GM19455 (cell line): ENCODE results near the gene CHCHD6.

Experiments
- ATAC-seq: cut with Tn5 transposase; IDR thresholded peaks from one replicate; pipeline ENCODE4 v1.9.1; 2021; ENCODE audit not compliant: unreplicated experiment

Gene CHCHD6

DNA sequence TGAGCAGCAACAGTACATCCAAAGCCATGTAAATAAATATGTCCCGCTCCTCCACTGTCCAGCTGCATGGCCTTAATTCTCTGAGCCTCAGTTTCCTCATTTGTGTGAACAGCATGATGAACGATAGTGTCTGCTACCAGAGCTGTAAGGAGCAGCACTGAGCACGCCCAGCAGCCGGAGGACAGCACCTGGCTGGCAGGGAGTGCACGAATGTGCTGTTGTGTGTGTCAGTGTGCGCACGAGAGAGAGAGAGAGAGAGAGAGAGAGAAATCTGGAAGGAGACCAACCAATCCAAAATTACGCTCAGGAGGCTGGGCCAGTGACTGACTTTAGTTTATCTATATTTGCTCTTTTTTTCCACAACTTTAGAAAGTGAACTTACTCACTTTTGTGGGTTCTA, 252.3 kb downstream of the CHCHD6 start:
- no peak for ATAC-seq

DNA sequence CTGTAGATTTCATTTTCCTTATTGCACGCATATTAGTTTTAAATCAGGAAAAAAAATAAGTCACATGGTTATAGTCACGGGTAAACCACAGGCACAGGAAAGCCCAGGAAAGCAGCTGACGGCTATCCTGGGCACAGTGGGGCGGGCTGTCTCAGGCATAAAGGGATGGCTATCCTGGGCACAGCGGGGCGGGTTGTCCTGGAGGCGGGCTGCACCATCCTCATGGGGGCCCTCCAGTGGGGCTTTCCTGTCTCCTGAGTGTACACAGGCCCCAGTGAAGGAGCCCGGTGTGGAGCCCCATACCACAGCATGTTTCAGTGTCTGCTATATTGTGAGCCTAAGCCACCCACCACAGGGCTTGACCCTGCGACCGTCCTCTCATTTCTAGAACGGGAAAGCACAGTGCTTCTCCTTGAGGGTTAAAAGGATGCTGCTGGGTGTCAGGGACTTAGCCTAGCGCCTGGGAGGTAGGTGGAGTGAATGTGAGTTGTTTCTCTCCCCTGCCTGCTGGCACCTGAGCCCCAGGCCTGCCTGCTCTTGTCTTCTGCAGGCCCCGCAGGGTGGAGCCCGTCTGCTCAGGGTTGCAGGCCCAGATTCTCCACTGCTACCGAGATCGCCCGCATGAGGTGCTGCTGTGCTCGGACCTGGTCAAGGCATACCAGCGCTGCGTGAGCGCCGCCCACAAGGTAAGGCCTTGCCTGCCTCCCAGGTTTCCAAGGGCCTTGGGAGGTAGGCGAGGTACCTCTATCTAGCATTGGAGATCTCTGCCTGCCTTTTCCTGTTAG, 253.0 kb downstream of the CHCHD6 start:
- ATAC-seq, result no peak

DNA sequence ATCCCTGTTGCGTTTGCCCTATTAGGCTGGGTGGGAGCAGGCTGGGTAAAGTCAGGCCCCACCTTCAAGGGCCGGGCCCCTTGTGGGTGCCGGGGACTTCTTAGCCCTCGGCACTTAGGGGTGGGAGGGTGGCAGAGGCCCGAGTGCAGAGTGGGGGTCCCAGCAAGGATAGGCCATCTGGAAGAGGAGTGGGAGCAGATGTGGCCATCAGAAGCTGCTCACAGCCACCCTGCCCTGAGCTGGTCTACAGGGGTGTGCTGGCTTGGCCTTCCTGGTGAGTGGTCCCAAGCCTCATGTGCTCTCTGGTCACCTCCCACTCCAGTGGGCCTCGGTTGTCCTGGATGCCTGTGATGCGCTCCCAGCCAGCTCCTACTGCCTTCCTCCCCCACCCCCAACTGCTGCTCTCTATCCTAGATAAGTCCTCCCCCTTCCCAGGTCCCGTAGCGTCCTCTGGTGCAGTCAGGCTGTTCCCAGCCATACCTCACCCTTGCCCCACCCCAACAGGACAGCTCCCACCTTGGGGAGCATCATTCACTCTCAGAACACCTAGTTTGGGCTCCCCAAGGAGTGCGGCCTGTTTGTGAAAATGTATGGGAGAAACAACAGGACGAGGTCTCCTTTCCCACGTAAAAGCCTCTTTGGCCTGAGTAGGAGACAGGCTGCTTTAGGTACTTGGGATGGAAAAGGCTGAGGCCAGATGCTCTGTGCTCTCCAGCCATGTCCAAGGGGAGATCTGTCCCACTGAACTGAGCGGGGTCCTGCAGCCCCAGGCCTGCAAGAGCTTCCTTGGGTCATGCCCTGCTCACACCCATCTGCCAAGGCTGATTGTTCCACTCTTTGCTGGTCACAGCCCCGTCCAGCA, 254.0 kb downstream of the CHCHD6 start:
- ATAC-seq, result no peak

DNA sequence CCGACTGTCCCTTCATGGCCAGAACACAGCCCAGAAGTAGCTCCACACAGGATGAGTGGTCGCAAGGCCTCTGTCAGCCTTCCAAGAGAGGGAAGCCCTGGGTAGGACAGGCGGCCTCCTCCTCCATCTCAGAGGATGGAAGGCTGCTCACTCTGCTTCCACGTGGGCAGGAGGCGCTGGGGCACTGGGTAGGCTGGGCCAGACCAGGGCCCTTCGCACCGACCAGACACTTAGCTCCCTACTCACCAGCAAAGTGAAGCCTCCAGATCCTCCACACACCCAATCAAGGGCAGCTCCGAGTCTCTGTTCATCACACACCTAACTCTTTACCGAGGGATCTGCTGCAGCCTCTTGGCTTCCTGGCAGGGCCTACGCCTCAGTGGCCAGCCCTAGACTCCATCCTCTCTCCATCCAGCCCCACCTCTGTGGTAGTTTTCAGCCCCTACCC, 254.6 kb downstream of the CHCHD6 start:
- no peak for ATAC-seq

DNA sequence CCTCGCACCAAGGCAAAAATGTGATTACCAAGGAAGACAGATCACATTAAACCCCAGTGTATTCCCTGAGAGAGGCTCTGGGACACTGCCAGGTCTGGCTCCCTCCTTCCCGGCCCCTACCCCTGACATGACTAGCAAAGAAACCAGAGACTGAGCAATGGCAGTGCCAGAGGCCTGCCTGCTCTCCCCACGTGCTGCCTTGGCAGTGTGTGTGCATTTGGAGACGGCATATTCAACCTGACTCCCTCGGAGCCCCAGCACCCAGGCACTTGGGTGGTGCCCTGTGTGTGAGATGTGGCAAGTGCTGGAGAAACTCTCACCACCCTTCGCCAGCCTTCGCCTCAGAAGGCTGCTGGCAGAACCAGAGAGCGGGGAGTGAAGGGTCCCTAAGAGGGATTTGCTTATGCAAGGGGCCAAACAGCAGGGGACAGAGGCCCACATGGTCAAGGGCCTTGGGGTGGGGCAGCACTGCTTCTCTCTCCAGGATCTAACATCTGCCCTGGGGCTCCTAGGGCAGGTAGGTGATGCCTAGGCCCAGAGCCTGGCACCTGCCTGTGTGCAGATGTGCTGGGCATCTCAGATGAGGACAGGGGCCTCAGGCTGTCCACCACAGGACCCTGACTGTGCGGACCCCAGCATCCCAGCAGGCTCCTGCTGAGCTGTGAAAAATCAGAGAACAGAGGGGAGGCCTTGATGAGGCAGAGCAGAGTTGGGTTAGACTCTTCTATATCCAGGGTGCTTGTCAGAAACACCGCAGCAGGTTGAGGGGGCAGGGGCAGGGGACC, 255.3 kb downstream of the CHCHD6 start:
- no peak for ATAC-seq

DNA sequence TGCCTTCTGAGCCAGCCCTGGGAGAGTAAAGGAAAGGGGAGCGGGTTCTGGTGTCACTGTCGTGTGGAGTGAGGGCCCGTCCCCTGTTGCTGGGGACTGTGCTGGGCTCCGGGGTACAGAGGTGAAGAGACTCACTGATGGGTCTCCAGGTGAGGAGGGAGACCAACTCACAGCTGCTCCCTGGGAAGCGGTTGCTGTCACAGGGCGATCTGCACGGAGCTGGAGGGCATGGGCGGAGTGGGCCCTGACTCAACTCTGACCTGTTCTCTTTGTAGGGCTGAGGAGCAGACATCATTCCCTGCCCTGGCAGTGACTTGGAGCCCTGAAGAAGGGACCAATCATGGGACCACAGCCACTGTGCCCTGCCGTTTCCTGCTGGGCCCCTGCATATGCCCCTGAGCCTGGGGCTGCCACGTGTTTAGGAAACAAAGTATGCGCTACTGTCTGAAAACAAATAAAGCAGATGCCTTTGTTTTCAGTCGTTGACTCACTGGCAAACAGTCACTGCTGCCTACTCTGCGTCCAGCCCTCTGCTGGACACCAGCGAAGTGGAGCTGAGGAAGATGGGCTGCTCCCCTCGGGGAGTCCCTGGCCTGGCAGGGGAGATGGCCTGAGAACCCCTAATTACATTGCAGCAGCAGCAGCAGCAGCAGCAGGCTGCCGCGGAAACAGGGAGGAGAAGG, 256.0 kb downstream of the CHCHD6 start:
- ATAC-seq, result no peak

DNA sequence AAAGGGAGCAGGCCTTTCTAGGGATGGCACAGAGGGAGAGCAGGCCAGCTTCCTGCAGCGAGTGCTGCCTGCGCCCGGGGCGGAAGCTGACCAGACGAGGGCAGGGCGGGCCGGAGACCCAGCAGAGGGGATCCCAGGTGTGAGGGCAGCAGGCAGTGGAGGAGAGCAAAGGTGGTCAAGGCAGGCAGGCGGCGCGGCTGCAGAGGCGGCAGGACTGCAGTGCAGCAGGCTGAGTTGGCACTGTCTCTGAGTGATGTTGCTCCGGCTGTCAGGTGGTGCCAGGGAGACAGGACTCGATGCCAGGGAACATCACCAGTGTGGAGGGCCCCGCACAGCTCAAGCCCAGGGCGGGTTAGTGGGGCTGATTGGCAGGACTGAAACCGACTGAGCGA, 256.6 kb downstream of the CHCHD6 start:
- no peak for ATAC-seq

DNA sequence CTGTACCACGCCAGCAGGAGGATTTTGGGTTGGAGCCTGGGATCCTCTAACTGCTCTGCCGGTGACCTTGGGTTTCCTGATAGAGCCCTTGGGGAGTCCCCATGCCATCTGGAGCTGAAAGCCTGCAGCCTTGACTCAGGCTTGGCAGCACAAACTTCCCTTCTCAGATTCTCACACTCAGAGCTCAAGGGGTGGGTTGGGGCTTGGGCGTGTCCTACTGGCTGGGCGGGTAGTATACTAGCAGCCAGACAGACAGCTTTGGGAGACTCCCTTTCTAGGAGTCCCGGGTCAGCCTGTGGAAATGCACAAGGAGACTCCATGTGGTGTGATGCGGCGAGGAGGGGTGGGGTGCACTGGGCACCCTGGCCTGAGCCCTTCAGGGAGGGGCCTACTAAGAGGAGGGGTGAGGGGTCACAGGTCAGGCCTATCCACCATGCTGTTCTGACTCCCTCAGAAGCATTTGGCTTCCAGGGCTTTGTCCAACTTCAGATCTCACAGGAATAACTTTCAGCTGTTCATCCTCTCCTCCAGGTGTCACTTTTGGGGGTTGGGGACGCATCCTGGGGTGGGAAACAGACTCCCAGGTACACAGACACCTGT, 257.3 kb downstream of the CHCHD6 start:
- no peak for ATAC-seq

DNA sequence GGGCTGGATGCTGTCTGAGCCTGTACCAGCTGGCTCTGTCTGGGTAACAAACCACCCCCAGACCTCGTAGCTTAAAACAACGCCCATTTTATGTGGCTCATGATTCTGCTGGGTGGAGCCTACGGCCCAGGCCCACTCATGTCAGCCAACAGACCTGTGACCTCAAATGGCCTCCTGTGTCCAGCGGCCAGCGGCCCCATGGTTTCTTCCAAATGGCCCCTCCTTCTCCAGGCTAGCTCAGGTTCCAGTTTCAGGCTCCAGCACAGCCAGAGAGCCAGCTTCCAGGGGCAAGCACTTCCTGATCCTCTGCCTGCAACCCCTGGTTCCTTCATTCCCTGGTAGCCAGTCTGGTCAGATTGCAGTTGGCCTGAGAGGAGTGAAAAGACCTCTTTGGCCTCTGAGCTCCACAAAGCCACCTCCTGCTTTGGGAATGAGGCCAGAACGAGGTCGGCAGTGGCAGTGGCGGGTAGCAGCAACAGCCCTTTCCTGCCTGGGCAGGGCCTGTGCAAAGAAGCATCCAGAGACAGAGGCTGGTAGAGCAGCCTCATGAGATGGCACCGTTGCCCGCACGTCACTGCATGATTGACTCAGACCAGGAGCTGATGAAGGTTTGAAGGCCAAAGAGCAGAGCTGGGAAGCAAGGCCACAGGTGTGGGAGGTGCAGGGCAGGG, 257.9 kb downstream of the CHCHD6 start:
- no peak for ATAC-seq

DNA sequence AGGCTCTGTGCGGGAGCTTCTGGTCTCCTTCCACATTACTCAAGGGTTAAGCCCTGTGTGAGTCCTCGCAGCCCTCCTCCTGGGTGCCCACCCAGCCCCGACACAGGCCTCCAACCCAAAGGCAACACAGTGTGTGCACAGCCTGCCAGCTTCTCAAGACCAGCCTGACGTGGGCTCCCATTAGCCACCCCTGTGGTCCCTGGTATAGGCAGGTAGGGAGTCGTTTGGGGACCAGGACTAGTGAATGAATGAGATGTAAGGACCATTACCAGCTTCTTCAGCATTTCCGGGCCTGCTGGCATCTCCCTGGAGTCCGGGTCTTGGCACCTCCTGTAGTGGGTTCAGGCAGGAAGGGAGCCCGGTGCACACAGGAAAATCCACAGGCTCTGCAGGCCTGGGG, 258.7 kb downstream of the CHCHD6 start:
- no peak for ATAC-seq

DNA sequence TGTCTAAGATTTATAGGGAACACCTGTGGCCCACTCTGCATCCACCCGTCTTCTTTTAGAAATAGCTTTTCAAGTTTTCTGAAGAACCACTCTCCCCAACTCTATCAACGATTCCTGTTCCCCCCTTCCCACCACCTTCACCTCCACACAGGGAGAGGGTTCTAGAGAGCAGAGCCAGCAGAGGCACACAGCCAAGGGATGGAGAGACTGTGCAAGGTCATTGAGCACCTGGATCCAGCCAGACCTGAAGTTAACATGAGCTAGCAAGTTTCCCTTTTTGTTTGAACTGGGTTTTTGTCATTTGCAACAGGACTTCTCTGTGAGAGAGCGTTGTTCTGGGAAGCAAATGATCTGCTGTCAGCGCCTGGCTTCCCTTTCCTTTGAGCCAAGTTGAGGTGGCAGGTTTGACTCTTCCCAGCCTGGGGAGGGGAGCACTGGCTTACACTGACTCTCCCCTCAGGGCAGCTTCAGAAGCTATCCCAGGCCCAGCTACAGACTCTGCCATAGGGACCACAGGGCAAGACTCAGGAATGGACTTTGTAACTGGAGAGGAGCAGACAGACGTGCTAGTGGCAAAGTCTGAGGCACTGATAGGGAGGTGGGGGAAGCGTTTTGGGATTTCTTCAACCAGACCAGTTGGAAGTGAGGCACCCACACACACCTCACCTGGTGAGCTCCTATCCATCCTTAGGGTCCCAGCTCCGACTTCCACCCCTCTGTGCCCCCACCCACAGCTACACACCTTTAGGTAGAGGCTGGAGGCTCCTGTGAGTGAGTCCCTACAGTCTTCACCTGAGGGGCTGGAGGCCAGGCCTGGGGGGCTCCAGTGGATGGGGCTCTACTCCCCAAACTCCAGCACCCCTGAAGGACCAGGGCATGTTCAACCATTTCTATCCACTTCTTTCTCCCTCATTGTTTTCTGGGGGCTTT, 259.5 kb downstream of the CHCHD6 start:
- no peak for ATAC-seq

DNA sequence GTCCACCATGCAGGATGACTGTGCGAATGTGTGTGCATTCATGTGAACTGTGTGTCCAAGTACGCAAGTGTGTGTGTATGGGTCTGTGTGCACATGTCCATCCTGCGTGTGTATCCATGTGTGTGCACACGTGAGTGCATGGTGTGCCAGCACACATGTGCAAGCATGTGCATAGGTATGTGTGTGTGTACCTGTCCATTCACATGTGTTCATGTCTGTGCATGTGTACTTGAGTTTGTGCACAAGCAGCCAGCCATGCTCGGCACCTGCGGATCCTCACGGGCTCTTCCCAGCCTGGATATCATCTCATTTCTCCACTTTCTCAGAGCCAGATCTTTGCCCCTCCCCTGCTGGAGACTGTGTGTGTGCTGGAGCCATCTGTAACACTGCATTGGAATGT, 260.2 kb downstream of the CHCHD6 start:
- no peak for ATAC-seq

DNA sequence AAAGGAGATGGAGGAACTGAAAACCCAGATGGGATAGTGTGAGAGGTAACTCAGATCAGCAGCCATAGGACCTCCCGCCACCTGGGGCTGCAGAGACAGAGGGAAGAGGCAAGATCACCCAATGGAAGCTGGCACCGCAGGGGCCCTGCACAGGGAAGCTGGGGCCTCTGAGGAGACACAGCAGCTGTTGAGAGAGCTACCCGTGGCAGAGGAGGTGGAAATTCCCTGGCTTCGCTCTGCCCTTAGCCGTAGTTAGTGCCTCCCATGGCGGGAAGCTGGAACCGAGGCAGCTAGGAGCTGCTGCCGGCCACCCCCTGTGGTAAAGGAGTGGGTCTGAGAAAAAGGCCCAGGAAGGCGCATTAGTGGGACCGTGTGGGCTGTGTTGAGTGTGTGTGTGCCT, 260.9 kb downstream of the CHCHD6 start:
- ATAC-seq, result no peak

DNA sequence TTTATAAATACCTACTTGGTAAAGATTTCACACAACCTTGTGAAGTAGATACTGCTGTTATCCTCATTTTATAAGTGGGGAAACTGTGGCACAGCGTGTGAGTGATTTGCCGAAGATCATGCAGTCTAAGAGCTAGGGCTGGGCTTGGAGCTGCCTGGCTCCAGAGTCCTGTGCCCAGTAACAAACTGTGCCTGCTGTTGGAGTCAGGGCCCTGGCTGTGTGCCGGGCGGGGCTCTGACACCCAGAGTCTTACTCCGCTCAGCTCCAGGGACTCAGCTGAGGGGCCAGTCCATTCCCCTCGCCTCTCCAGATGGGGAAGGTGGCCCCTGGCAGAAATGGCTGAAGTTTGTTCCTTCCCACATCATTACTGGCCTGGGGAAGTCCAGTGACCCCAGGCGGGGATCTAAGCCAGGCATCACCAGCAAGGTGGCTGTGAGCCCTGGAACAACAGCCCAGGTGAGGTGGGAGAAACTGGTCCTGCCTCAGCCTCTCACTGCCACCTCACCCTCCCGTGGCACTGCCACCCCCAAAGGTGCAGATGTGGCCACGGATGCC, 261.6 kb downstream of the CHCHD6 start:
- ATAC-seq, result no peak

DNA sequence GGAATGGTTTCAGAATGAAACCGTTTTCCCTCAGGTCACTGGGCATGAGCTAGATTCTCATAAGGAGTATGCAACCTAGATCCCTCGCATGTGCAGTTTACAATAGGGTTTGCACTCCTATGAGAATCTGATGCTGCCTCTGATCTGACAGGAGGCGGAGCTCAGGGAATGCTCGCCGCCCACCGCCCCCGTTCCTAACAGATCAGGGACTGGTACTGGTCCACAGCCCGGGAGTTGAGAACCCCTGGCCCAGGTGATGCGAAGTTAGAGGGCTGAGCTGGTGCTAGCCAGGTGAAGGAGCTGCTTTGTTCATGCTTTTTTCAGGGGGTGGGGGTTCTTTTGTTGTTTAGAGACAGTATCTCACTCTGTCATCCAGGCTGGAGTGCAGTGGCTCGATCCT, 263.3 kb downstream of the CHCHD6 start:
- ATAC-seq, result no peak

DNA sequence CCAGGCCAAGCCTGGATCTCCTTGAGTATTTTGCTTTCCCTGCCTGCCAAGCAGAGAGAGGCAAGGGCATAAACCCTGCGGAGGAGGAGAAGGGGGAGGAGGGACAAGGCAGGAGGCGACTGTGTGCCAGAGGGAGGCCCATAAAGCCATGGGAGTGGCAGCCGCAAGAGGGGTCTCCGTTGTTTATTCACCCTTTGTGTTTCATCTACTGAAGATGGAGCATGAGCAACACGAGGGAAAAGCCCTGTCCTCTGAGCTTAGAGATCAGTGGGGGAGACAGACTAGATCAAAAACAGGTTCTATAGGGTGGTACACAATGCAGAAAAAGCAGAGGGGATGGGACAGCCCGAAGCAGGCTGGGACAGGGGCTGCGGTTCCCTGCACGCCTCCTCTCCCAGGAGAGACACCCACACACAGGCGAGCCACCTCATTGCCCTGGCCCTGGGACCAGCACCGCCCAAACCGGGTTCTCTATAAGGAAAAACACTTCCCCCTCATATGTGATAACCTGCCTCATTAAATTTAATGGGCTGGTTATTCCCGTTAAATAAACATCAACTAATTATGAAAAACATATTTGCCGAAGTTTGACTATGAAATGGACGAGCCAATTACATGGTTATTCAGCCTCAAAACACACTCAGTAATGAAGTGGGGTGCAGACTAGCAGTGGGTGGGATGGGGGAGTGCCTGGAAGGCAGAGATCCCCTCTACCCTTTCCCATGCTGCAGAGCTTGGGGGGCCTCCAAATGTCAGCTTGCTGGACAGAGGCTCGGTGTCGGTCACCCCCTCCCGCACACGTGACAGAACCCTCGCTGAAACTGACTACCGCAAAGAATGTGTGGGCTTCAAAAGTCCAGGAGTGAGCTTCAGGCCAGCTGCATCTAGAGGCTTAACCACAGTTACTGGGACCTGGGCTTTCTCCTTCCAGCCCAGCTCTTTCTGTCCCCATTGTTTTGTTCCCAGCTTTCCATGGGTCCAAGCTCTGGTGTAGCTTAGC, 264.7 kb downstream of the CHCHD6 start:
- no peak for ATAC-seq

DNA sequence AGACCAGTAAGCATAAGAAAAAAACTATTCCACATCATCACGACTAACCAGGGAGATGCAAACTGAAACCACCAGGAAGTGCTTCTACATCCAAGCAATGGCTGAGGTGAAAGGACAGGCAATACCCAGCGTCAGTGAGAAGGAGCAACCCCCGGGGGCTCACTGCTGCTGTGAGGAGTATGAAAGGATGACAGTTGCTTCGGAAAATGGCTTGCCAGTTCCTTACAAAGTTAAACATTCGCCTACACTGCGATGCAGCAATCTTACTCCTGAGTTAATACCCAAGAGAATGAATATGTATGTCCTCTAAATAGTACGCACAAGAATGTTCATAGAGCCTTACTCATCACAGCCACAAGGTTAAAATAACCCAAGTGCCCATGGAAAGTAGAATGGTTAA, 265.5 kb downstream of the CHCHD6 start:
- ATAC-seq, result no peak
